ENCODE results near the gene PTER. TPM values are rescaled to one million over a fixed set of nuclear protein-coding genes. Genes with fewer than 3 reads are reported as not detected.

The PTER gene
- total and polyA plus RNA-seq, 10 of the 15 experiments (the other 5 are each of a cell fraction or from before 2014, with no cell fraction given), result 16.0 to 31.2 (median 23.1) TPM

DNA sequence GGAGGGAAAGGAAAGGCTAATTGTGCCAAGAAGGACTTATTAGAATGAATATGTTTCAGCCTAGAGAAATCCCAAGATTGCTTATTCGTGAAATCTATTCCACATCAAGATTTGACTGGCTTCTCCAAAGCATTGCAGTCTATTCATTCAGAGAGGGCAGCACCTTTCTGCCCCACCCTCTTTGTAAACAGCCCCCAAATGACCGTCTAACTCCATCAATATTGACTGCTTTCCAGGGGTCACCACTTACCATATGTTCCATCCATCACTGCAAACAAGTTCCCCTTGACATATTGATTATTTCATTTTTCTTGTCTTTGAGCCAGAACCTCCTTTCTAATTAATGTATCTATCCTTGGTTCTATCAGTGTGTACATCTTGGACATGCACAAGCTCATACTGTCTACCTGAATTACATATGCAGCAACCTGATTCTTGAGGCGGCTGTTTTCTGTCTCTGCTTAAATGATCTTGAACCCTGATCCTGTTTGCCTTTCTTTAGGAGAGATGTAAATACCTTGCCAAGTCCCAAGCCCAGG, 44.2 kb upstream of the PTER start:
- ChIA-PET CTCF (no interaction called here), POLR2A (no interaction called here), RAD21 (ENCODE audit: unreplicated experiment) (no interaction called here), SMC1A (ENCODE audit: uncharacterized antibody, unreplicated experiment) (no interaction called here)
- no TSS peak for BruUV-seq (replicated peaks)
- Histone ChIP-seq H3K4me3 (no peak overlapping the region), H3K4me2 (ENCODE audit: control insufficient read depth, insufficient read depth) (no peak overlapping the region), H3K9me3 (replicated peaks; ENCODE audit: control insufficient read depth, insufficient read depth, low read length) (no peaks in the 10 kb centered on the region), H2AFZ (ENCODE audit: control insufficient read depth, low read depth, low read length) (no peak overlapping the region), H3K79me2 (ENCODE audit: control insufficient read depth, insufficient read depth, low read length) (no peaks in the 10 kb centered on the region), H3K36me3 (ENCODE audit: control insufficient read depth in 2 of 2, insufficient read depth in 2 of 2, low read length in 1 of 2) (no peaks in the 10 kb centered on the region), H3K9ac (ENCODE audit: control insufficient read depth, insufficient read depth, low read length) (no peak overlapping the region), H3K27ac (ENCODE audit: control insufficient read depth, insufficient read depth) (no peak overlapping the region), H3K4me1 (ENCODE audit: control insufficient read depth, insufficient read depth, low read length) (no peaks in the 10 kb centered on the region), H3K27me3 (replicated peaks in 1 of 2; ENCODE audit: control insufficient read depth in 2 of 2, insufficient read depth in 2 of 2, low read length in 1 of 2) (no peaks in the 10 kb centered on the region; a peak in 1 of 4 replicates), H4K20me1 (ENCODE audit: control insufficient read depth, insufficient read depth) (no peaks in the 10 kb centered on the region)
- TF ChIP-seq ZNF24 (IDR thresholded peaks at IDR 0.05), result no peak
- TF ChIP-seq, protein P1, sequence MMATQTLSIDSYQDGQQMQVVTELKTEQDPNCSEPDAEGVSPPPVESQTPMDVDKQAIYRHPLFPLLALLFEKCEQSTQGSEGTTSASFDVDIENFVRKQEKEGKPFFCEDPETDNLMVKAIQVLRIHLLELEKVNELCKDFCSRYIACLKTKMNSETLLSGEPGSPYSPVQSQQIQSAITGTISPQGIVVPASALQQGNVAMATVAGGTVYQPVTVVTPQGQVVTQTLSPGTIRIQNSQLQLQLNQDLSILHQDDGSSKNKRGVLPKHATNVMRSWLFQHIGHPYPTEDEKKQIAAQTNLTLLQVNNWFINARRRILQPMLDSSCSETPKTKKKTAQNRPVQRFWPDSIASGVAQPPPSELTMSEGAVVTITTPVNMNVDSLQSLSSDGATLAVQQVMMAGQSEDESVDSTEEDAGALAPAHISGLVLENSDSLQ (IDR thresholded peaks at IDR 0.05), result no peak
- TF ChIP-seq EED (IDR thresholded peaks at IDR 0.05; ENCODE audit: low read depth), result no peak
- TF ChIP-seq BHLHE40 (IDR thresholded peaks at IDR 0.05; ENCODE audit: borderline replicate concordance in 1 of 2, low read depth in 2 of 2, low read length in 1 of 2), result no peak
- no peak for TF ChIP-seq PAX8 (IDR thresholded peaks at IDR 0.05)
- no peak for TF ChIP-seq CHD4 (IDR thresholded peaks at IDR 0.05)
- TF ChIP-seq PML (IDR thresholded peaks at IDR 0.05; ENCODE audit: low read length), result no peak
- TF ChIP-seq MXI1 (IDR thresholded peaks at IDR 0.05; ENCODE audit: low read depth, low read length), result no peak
- no peak for TF ChIP-seq IRF5 (IDR thresholded peaks at IDR 0.05; ENCODE audit: borderline replicate concordance)
- no peak for ATAC-seq
- intact Hi-C loops (cut with micrococcal nuclease; ENCODE audit: unreplicated experiment) (no loop called here), in situ Hi-C loops (cut with MboI) (no loop called here)
- 15% methylated on average over 3 of the region's 3 CpGs for WGBS (ENCODE audit: insufficient coverage, insufficient replicate concordance, low lambda C conversion rate, missing lambda C conversion rate)
- no peak for DNase-seq (ENCODE audit: low read depth, low spot score)
- no peak for FAIRE-seq
